NCI-H2107 treated with DMSO at 0.1 percent for 48 hours (cell line): ENCODE results near the gene KCTD2.
A peak's percentile ranks its signal among the peaks of the same experiment; 100 is the strongest.
"Not testable (repeated sequence)": the region's sequence is repeated elsewhere in the genome, so short reads cannot be mapped to it uniquely, and the experiment has no call there.

Source experiments
- DNase-seq: peaks from one replicate; lab custom pipeline; 2025; ENCODE audit not compliant: unreplicated experiment; lab: John Stamatoyannopoulos, UW

Gene KCTD2

GRCh38 chr17:75049057-75049456 lies 2.0 kb downstream of the KCTD2 start:
- DNase-seq = no peak

DNA sequence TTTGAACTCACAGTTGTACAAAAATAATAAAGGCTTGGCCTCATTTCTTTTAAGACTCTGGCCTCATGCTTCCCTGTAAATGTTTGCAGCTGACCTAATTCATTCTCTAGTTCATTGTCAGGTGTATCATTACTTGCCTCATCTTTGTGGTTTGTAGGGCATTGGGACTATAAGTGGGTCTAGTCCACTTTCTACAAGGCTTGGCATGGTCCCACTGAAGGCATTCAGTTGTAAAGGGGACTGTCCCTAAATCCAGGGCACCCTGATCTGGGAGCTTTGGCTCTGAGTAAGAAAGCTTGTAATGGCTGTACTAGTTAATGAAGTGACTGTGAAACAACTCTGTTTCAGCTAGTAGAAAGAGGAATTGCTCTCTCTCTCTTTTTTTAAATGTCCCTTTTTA lies 2.7 kb downstream of the KCTD2 start:
- DNase-seq = no peak

GRCh38 chr17:75051941-75052340 lies 4.9 kb downstream of the KCTD2 start:
- no peak for DNase-seq

- DNase-seq = no peak
Measured at GRCh38 chr17:75059369-75060345, 12.6 kb downstream of the KCTD2 start.

DNA sequence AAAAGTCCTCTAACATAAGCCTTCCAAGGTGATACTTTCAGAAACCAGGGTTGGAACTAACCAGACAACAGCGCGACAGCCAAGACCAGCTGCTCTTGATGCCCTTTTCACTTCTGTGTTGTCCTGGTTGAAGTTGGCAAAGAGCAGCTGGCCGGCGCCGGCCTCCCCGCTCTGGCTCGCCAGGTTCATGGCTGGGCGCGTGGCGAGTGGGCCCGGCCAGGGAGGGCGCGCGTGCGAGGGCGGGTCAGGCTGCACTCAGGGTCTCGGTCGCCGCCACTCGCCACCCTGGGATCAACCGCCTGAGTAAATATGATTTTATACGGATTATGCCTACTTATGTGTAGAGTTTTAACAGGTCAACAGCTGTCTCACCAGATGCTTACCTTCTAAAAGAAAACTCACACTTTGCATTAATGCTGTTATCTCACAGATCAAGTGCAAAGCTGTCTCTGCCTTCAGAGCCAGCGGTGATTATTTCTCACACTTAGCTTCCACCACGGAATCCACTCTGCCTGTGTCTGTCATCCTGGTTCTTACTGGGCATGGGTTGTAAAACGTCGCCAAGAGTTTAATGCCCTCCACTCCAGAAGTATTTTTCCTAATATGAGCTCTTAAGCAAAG lies 13.5 kb downstream of the KCTD2 start:
- DNase-seq = no peak

DNA sequence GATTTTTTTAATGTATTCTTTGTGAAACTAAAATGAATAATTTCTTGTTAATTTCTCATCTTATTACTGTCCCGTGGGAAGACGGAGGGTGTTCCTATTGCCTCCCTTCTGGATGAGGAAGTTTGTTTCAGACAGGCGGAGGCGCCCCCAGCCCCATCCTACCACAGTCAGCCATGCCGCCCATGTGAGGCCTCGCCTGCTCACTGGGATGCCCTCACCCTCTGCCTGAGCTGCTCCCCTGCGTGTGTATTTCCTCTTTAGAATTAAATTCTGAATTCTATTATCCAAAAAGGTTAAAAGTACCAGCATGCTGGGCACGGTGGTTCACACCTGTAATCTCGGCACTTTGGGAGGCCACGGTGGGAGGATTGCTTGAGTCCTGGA lies 14.0 kb downstream of the KCTD2 start:
- DNase-seq = no peak

DNA sequence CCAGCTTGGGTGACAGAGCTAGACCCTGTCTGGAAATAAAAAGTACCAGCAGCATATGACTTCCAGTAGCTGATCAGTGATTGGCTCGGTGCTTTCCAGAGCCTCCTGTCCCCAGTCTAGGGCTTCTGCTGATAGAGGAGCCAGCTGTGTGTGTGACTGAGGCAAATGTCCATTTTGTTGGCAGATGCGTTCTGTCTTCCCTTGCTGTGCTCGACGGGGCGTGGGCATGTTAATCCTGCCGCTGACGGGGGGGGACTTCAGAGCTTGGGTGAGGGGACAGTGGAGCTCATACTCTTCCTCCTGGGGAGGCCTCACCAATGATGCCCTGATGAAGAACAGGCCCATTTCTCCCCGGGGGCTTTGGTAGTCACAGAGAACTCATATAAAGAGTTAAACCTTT lies 14.6 kb downstream of the KCTD2 start:
- DNase-seq = no peak

GRCh38 chr17:75063201-75063600 lies 16.2 kb downstream of the KCTD2 start:
- DNase-seq = no peak

GRCh38 chr17:75063626-75064025 lies 16.6 kb downstream of the KCTD2 start:
- DNase-seq = no peak

GRCh38 chr17:75064040-75064439 lies 17.0 kb downstream of the KCTD2 start:
- DNase-seq = no peak

GRCh38 chr17:75064460-75064859 lies 17.4 kb downstream of the KCTD2 start:
- no peak for DNase-seq

- DNase-seq = no peak
Measured at GRCh38 chr17:75064867-75065561, 18.0 kb downstream of the KCTD2 start.

DNA sequence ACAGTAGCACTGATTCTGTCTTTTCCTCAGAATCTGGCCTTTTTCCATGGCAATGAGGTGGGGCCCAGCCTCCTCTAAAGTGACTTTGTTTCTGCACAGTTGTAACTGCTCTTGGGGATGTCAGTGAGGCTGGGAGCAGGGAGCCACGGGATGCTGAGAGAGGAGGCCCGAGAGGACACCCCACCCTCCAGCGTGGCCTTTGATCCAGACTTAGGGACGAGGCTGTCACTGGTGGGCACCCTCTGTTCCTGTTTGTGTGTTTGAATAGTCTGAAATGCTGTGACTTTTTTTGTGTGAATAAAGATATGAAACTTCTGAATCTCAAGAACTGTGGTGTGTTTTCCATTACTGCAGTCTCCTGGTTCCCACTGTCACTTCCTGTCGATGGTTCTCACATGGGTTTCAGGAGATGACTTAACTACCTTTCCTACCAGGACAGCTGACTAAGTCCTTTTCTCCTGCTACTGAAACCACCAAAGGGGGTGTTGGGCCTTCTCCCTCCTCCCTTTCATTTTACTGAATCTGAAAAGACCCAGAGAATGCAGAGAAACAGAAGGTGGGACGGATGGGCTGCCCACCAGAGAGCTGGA lies 18.6 kb downstream of the KCTD2 start:
- DNase-seq = no peak

DNA sequence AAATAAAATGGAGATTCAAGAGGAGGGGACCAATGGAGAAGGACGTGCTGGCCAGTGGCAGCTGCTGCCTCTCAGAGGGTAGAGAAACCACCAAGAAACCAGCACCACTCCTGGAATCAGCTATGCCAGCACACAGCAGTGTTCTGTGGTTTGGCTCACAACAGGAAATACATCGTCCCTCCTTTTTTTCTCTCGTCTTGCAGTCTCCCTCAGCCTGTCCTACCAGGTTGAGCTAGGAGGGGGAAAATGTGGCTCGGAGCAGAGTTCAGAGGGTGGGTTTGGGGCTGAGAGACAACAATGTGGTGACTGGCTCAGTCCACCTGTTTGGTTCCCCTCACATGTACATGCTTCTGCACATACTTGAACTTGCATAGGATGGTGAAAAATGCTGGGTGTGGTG lies 20.8 kb downstream of the KCTD2 start:
- DNase-seq = peak; percentile 31

DNA sequence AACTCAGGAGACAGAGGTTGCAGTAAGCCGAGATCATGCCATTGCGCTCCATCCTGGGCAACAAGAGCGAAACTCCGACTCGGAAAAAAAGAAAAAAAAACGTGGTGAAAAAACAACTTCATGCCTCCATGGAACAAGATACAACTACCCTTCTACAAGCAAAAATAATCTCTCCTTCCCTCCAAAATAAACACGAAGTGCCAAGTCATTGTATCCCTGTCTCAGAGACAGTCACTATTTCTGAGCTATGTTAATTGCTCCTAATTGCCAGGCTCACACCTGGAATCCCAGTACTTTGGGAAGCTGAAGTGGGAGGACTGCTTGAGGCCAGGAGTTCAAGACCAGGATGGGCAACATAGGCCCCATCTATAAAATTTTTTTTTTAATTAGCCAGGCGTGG lies 21.7 kb downstream of the KCTD2 start:
- DNase-seq = no peak

DNA sequence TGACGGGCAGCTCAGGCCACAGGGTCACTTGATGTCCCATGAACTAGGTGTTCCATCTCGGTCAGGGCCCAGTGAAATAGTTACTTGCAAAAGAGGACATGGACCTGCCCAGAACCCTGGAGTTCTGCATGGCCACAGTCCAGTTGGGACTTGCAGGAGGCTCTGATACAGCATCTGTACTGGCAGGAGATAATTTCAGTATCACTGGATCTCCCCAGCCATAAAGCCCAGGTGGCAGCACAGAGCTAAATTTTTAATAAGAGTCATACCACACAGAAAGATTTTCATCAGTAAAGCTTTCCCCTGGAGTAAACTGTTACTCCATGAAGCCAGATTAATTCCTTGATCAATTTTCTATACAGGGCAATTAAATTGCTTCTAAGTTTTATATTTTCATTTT lies 22.8 kb downstream of the KCTD2 start:
- no peak for DNase-seq

- not testable (repeated sequence) for DNase-seq
Measured at GRCh38 chr17:75071478-75072271, 24.6 kb downstream of the KCTD2 start.

DNA sequence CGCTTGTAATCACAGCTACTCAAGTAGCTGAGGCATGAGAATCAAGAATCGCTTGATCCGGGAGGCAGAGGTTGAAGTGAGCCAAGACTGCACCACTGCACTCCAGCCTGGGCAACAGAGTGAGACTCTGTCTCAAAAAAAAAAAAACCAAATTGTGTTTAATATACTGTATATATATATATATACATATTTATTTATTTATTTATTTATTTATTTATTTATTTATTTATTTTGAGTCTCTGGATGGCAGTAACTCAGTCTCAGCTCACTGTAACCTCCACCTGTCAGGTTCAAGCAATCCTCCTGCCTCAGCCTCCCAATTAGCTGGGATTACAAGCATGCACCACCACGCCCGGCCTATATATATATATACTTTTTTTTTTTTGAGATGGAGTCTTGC lies 25.9 kb downstream of the KCTD2 start:
- not testable (repeated sequence) for DNase-seq

GRCh38 chr17:75073618-75074047 lies 26.6 kb downstream of the KCTD2 start:
- no peak for DNase-seq

GRCh38 chr17:75074532-75074931 lies 27.5 kb downstream of the KCTD2 start:
- DNase-seq = no peak
